ES-I3 (cell line): ENCODE results near the gene WASHC4.

ENCODE experiments used
- H3K36me3 ChIP-seq: 2 replicates; pipeline ENCODE4 v1.6.1; 2013; ENCODE audit warnings: mild to moderate bottlenecking, low read length, control low read depth, moderate library complexity; ENCODE audit not compliant: insufficient read depth
- H3K4me1 ChIP-seq: 2 replicates; pipeline ENCODE4 v1.6.1; 2013; ENCODE audit warnings: mild to moderate bottlenecking, control low read depth, low read length; ENCODE audit not compliant: insufficient read depth
- H3K9ac ChIP-seq: 2 replicates; pipeline ENCODE4 v1.6.1; 2013; ENCODE audit warnings: low read depth, mild to moderate bottlenecking, low read length, moderate library complexity
- H3K9me3 ChIP-seq: 2 replicates; pipeline ENCODE4 v1.6.1; 2013; ENCODE audit warnings: mild to moderate bottlenecking, low read length, moderate library complexity; ENCODE audit not compliant: control insufficient read depth, insufficient read depth

The WASHC4 gene

GRCh38 chr12:105104762-105105161 lies 2.8 kb upstream of the WASHC4 start:
- no peak overlapping the region for H3K9ac ChIP-seq
- H3K9me3 ChIP-seq: no peaks in the 10 kb centered on the region
- H3K4me1 ChIP-seq: peaks cover 6% of the 10 kb centered on the region; the same call in 1 of the 2 replicates
- no peaks in the 10 kb centered on the region for H3K36me3 ChIP-seq

GRCh38 chr12:105106621-105107020 lies 910 bp upstream of the WASHC4 start:
- H3K9ac ChIP-seq: peak overlapping the region; percentile 65; the same call in 1 of the 2 replicates
- H3K9me3 ChIP-seq: no peaks in the 10 kb centered on the region
- no peaks in the 10 kb centered on the region for H3K36me3 ChIP-seq
- H3K4me1 ChIP-seq: no peaks in the 10 kb centered on the region

- Histone ChIP-seq H3K4me1 (no peaks in the 10 kb centered on the region), H3K9ac (peak overlapping the region; percentile 65), H3K9me3 (no peaks in the 10 kb centered on the region), H3K36me3 (no peaks in the 10 kb centered on the region; the same call in 1 of the 2 replicates)
These were observed 399 bp upstream of the WASHC4 start for GRCh38 chr12:105107171-105107493.

- H3K9ac ChIP-seq: peak overlapping the region; percentile 65
- H3K9me3 ChIP-seq: no peaks in the 10 kb centered on the region
- H3K36me3 ChIP-seq: peaks cover 2% of the 10 kb centered on the region; the same call in 1 of the 2 replicates
- H3K4me1 ChIP-seq: no peaks in the 10 kb centered on the region
These were observed 2.1 kb downstream of the WASHC4 start for GRCh38 chr12:105109465-105110212.

- no peaks in the 10 kb centered on the region for H3K4me1 ChIP-seq
- peaks cover 5% of the 10 kb centered on the region for H3K36me3 ChIP-seq
- H3K9me3 ChIP-seq: no peaks in the 10 kb centered on the region
- H3K9ac ChIP-seq: no peak overlapping the region
These were observed 3.3 kb downstream of the WASHC4 start for GRCh38 chr12:105110851-105111250.

GRCh38 chr12:105113094-105113493 lies 5.6 kb downstream of the WASHC4 start:
- Histone ChIP-seq H3K9me3 (no peaks in the 10 kb centered on the region), H3K36me3 (peaks cover 12% of the 10 kb centered on the region), H3K4me1 (no peaks in the 10 kb centered on the region), H3K9ac (no peak overlapping the region)

- H3K36me3 ChIP-seq: peaks cover 21% of the 10 kb centered on the region
- no peak overlapping the region for H3K9ac ChIP-seq
- H3K4me1 ChIP-seq: no peaks in the 10 kb centered on the region
- no peaks in the 10 kb centered on the region for H3K9me3 ChIP-seq
These were observed 9.4 kb downstream of the WASHC4 start for GRCh38 chr12:105116969-105117368.

- Histone ChIP-seq H3K4me1 (no peaks in the 10 kb centered on the region), H3K9me3 (no peaks in the 10 kb centered on the region), H3K9ac (no peak overlapping the region), H3K36me3 (peaks cover 30% of the 10 kb centered on the region)
These were observed 13.0 kb downstream of the WASHC4 start for GRCh38 chr12:105120551-105120950.

GRCh38 chr12:105138248-105138647 lies 30.7 kb downstream of the WASHC4 start:
- H3K36me3 ChIP-seq: peaks cover 5% of the 10 kb centered on the region
- no peaks in the 10 kb centered on the region for H3K4me1 ChIP-seq
- no peak overlapping the region for H3K9ac ChIP-seq
- H3K9me3 ChIP-seq: no peaks in the 10 kb centered on the region

GRCh38 chr12:105141320-105141922 lies 33.9 kb downstream of the WASHC4 start:
- no peaks in the 10 kb centered on the region for H3K9me3 ChIP-seq
- H3K4me1 ChIP-seq: no peaks in the 10 kb centered on the region
- no peak overlapping the region for H3K9ac ChIP-seq
- H3K36me3 ChIP-seq: peaks cover 5% of the 10 kb centered on the region; the same call in 1 of the 2 replicates

GRCh38 chr12:105142259-105142658 lies 34.7 kb downstream of the WASHC4 start:
- H3K36me3 ChIP-seq: peaks cover 5% of the 10 kb centered on the region; the same call in 1 of the 2 replicates
- no peaks in the 10 kb centered on the region for H3K4me1 ChIP-seq
- no peaks in the 10 kb centered on the region for H3K9me3 ChIP-seq
- no peak overlapping the region for H3K9ac ChIP-seq

GRCh38 chr12:105156260-105156659 lies 48.7 kb downstream of the WASHC4 start:
- no peak overlapping the region for H3K9ac ChIP-seq
- H3K36me3 ChIP-seq: peaks cover 25% of the 10 kb centered on the region
- H3K9me3 ChIP-seq: no peaks in the 10 kb centered on the region
- no peaks in the 10 kb centered on the region for H3K4me1 ChIP-seq

- H3K4me1 ChIP-seq: no peaks in the 10 kb centered on the region
- no peaks in the 10 kb centered on the region for H3K9me3 ChIP-seq
- peaks cover 22% of the 10 kb centered on the region for H3K36me3 ChIP-seq
- no peak overlapping the region for H3K9ac ChIP-seq
These were observed 50.1 kb downstream of the WASHC4 start for GRCh38 chr12:105157606-105158005.

- no peak overlapping the region for H3K9ac ChIP-seq
- no peaks in the 10 kb centered on the region for H3K4me1 ChIP-seq
- peaks cover 18% of the 10 kb centered on the region for H3K36me3 ChIP-seq
- H3K9me3 ChIP-seq: no peaks in the 10 kb centered on the region
These were observed 51.3 kb downstream of the WASHC4 start for GRCh38 chr12:105158876-105159275.

- H3K36me3 ChIP-seq: peaks cover 26% of the 10 kb centered on the region
- no peak overlapping the region for H3K9ac ChIP-seq
These were observed 54.6 kb downstream of the WASHC4 start for GRCh38 chr12:105162174-105162573.

More at GRCh38 chr12:105162174-105162573, 54.6 kb downstream of the WASHC4 start:
- no peaks in the 10 kb centered on the region for H3K9me3 ChIP-seq
- no peaks in the 10 kb centered on the region for H3K4me1 ChIP-seq
